ENCODE results near the gene TMEM150C. TPM values are rescaled to one million over a fixed set of nuclear protein-coding genes. Genes with fewer than 3 reads are reported as not detected.

The TMEM150C gene
- total and polyA plus RNA-seq, 2 of the 8 experiments (the other 6 are each of a cell fraction or from before 2014, with no cell fraction given), result 1.5 to 1.7 TPM

DNA sequence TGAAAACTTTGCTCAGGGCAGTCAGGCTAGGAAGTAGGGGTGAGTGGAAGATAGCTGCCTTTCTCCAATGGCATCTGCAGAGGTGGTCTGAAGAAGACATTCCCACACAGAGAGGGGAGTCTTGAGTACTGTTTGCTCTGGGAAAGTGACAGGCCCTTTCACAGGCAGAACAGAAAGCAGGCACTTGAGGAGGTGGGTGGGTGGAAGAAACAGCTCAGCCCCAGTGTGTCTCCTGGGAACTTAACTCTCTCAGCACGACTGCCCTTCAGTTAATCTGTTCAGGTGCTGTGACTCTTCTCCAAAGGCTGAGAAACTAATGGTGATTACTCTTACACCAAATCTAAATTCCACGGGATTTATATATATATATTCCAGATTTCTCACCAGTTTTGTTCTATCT is 103.1 kb downstream of the TMEM150C start:
- Histone ChIP-seq H3K4me2 (ENCODE audit: insufficient read depth in 1 of 2, low read depth in 2 of 2, low read length in 2 of 2) (no peak overlapping the region), H3K27me3 (replicated peaks in 1 of 4; ENCODE audit: control insufficient read depth in 3 of 4, extremely low read depth in 1 of 4, insufficient read depth in 3 of 4, low read length in 3 of 4) (no peaks in the 10 kb centered on the region), H4K20me1 (replicated peaks in 1 of 2; ENCODE audit: control insufficient read depth in 1 of 2, insufficient read depth in 2 of 2, low read length in 2 of 2) (peaks cover 0 to 2% of the 10 kb centered on the region in 2 experiments), H3K79me2 (ENCODE audit: control insufficient read depth in 1 of 2, insufficient read depth in 2 of 2, low read length in 2 of 2) (0 out of 4 replicates have a peak, but pooled peaks cover 0 to 7% of the 10 kb centered on the region in 2 experiments), H3K4me3 (ENCODE audit: extremely low read depth in 1 of 4, insufficient read depth in 2 of 4, low read depth in 3 of 4, low read length in 4 of 4) (no peak overlapping the region), H2BK20ac (ENCODE audit: low read length) (no peak overlapping the region), H3K4ac (replicated peaks; ENCODE audit: insufficient read length, low read depth, low read length) (no peak overlapping the region), H3K27ac (ENCODE audit: low read depth, low read length) (no peak overlapping the region), H3K23ac (ENCODE audit: insufficient read length) (no peak overlapping the region), H3K4me1 (replicated peaks in 1 of 4; ENCODE audit: control insufficient read depth in 3 of 4, insufficient read depth in 4 of 4, low read length in 3 of 4) (no peaks in the 10 kb centered on the region), H3K18ac (ENCODE audit: extremely low read depth, low read length) (no peak overlapping the region), H4K8ac (ENCODE audit: extremely low read depth, insufficient read depth, low read length) (no peak overlapping the region), H3K9ac (replicated peaks in 1 of 4; ENCODE audit: extremely low read depth in 1 of 4, low read depth in 3 of 4, low read length in 3 of 4) (no peak overlapping the region), H2BK5ac (ENCODE audit: low read depth, low read length) (no peak overlapping the region), H2AK5ac (ENCODE audit: low read depth, low read length) (no peak overlapping the region), H2AFZ (ENCODE audit: low read length) (no peak overlapping the region), H2BK12ac (ENCODE audit: low read depth, low read length) (no peak overlapping the region), H4K91ac (replicated peaks; ENCODE audit: insufficient read length, low read length) (no peak overlapping the region), H2BK120ac (replicated peaks; ENCODE audit: low read depth, low read length) (no peak overlapping the region), H3K56ac (replicated peaks; ENCODE audit: insufficient read length, low read depth, low read length) (no peak overlapping the region), H3K79me1 (ENCODE audit: low read depth, low read length) (peaks cover 3% of the 10 kb centered on the region; the same call in 1 of the 2 replicates), H3K36me3 (ENCODE audit: control insufficient read depth in 2 of 4, insufficient read depth in 4 of 4, low read length in 3 of 4) (peaks cover 22 to 75% (median 51%) of the 10 kb centered on the region in 4 experiments), H3K14ac (ENCODE audit: insufficient read length) (no peak overlapping the region), H3K23me2 (ENCODE audit: low read depth, low read length) (no peaks in the 10 kb centered on the region), H2BK15ac (ENCODE audit: low read length) (no peak overlapping the region), H3K9me3 (ENCODE audit: insufficient read depth in 2 of 2, low read depth in 1 of 2, low read length in 1 of 2) (no peaks in the 10 kb centered on the region), H4K5ac (ENCODE audit: insufficient read length, low read depth, low read length) (no peak overlapping the region)
- DNase-seq (ENCODE audit: low read depth in 1 of 2, low spot score in 2 of 2), result no peak
- WGBS, 2 experiments (ENCODE audit: extremely low coverage in 1 of 2, insufficient coverage in 1 of 2, insufficient read length in 1 of 2, insufficient replicate concordance in 2 of 2, low coverage in 1 of 2, low lambda C conversion rate in 2 of 2, missing lambda C conversion rate in 1 of 2), result 81% methylated on average over 2 of the region's 2 CpGs; no CpG with 5 or more reads in 1 of the 2 experiments
- CTCF ChIA-PET (ENCODE audit: partially characterized antibody), result interaction anchor here (1.0 to 13.4 kb wide), 4 partner anchors 120 to 282 kb away, joined by 3 to 160 read pairs (median 4); no protein-coding TSS in a partner anchor
- FAIRE-seq, result no peak
- POLR2A ChIA-PET (ENCODE audit: partially characterized antibody), result no interaction called here
- no peak for TF ChIP-seq TAF7 (optimal IDR thresholded peaks at IDR 0.05; ENCODE audit: borderline replicate concordance, low read depth, low read length)
- no peak for TF ChIP-seq GABPA (IDR thresholded peaks at IDR 0.05; ENCODE audit: borderline replicate concordance, insufficient read depth, low read length)
- TF ChIP-seq NRF1 (IDR thresholded peaks at IDR 0.05; ENCODE audit: low read depth, low read length), result no peak
- TF ChIP-seq TEAD4 (IDR thresholded peaks at IDR 0.05; ENCODE audit: low read depth, low read length), result no peak
- no peak for TF ChIP-seq JUN (IDR thresholded peaks at IDR 0.05; ENCODE audit: low read depth, low read length)
- TF ChIP-seq, protein P1, sequence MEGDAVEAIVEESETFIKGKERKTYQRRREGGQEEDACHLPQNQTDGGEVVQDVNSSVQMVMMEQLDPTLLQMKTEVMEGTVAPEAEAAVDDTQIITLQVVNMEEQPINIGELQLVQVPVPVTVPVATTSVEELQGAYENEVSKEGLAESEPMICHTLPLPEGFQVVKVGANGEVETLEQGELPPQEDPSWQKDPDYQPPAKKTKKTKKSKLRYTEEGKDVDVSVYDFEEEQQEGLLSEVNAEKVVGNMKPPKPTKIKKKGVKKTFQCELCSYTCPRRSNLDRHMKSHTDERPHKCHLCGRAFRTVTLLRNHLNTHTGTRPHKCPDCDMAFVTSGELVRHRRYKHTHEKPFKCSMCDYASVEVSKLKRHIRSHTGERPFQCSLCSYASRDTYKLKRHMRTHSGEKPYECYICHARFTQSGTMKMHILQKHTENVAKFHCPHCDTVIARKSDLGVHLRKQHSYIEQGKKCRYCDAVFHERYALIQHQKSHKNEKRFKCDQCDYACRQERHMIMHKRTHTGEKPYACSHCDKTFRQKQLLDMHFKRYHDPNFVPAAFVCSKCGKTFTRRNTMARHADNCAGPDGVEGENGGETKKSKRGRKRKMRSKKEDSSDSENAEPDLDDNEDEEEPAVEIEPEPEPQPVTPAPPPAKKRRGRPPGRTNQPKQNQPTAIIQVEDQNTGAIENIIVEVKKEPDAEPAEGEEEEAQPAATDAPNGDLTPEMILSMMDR (IDR thresholded peaks at IDR 0.05; ENCODE audit: control extremely low read depth in 1 of 3, insufficient read depth in 1 of 3, low read depth in 1 of 3, low read length in 3 of 3), result no peak
- TF ChIP-seq RFX5 (IDR thresholded peaks at IDR 0.05; ENCODE audit: borderline replicate concordance, low read depth, low read length), result no peak
- TF ChIP-seq CBX5 (IDR thresholded peaks at IDR 0.05; ENCODE audit: low read depth, low read length), result no peak

Measured in H1 (cell line).